PFSK-1 (cell line): ENCODE results near the gene PURA.

Experiments used
- FOXP2 ChIP-seq: optimal IDR thresholded peaks from 2 replicates; pipeline ENCODE3; 2011; ENCODE audit warnings: borderline replicate concordance, control low read depth, inconsistent platforms; ENCODE audit not compliant: insufficient read depth; ENCODE audit errors: extremely low read length, extremely low read depth
- POLR2AphosphoS5 ChIP-seq: IDR thresholded peaks from 2 replicates; pipeline ENCODE4 v1.6.1; 2012; ENCODE audit warnings: low read depth, mild to moderate bottlenecking, control low read depth, low read length, moderate library complexity
- SIN3A ChIP-seq: IDR thresholded peaks from 2 replicates; pipeline ENCODE4 v1.6.1; 2012; ENCODE audit warnings: mild to moderate bottlenecking, low read length, moderate library complexity, borderline replicate concordance; ENCODE audit not compliant: insufficient read depth
- TAF1 ChIP-seq: IDR thresholded peaks from 2 replicates; pipeline ENCODE4 v1.6.1; 2012; ENCODE audit warnings: low read length, control low read depth, borderline replicate concordance; ENCODE audit not compliant: insufficient read depth
- TF ChIP-seq, protein P1 (sequence below), 2 experiments: IDR thresholded peaks; 2 replicates each; pipeline versions ENCODE4 v1.6.1 to v1.8.0; 2011 to 2012; ENCODE audit warnings: low read depth in 2 of 2, low read length in 2 of 2, control low read depth in 1 of 2, inconsistent platforms in 1 of 2, mild to moderate bottlenecking in 1 of 2, moderate library complexity in 1 of 2; ENCODE audit not compliant: insufficient read depth in 1 of 2

Gene PURA

DNA sequence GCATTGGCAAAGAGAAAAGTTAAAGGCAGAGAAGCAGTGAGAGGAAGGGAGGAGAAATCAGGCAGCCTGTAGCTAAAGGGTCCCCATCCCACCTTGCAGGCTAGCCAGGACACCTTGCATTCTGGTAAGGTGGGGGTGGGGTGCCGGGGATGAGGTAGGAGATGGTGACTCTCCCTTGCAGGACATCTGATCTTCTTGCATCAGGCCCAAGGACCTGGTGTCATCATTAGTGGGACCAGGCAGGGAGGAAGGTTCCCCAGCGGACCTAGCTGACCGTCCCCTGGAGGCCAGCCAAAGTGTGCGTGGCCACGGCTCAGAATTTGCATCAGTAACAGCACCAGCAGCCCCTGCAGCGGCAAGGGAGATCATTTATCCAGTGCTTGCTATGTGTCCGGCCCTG is 39.3 kb downstream of the PURA start:
- no peak for TF ChIP-seq SIN3A
- no peak for TF ChIP-seq TAF1
- no peak for TF ChIP-seq FOXP2
- no peak for TF ChIP-seq POLR2AphosphoS5
- TF ChIP-seq, protein P1, sequence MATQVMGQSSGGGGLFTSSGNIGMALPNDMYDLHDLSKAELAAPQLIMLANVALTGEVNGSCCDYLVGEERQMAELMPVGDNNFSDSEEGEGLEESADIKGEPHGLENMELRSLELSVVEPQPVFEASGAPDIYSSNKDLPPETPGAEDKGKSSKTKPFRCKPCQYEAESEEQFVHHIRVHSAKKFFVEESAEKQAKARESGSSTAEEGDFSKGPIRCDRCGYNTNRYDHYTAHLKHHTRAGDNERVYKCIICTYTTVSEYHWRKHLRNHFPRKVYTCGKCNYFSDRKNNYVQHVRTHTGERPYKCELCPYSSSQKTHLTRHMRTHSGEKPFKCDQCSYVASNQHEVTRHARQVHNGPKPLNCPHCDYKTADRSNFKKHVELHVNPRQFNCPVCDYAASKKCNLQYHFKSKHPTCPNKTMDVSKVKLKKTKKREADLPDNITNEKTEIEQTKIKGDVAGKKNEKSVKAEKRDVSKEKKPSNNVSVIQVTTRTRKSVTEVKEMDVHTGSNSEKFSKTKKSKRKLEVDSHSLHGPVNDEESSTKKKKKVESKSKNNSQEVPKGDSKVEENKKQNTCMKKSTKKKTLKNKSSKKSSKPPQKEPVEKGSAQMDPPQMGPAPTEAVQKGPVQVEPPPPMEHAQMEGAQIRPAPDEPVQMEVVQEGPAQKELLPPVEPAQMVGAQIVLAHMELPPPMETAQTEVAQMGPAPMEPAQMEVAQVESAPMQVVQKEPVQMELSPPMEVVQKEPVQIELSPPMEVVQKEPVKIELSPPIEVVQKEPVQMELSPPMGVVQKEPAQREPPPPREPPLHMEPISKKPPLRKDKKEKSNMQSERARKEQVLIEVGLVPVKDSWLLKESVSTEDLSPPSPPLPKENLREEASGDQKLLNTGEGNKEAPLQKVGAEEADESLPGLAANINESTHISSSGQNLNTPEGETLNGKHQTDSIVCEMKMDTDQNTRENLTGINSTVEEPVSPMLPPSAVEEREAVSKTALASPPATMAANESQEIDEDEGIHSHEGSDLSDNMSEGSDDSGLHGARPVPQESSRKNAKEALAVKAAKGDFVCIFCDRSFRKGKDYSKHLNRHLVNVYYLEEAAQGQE (IDR thresholded peaks at IDR 0.05; ENCODE audit: insufficient read depth in 1 of 2, low read depth in 2 of 2, low read length in 2 of 2) = no peak

DNA sequence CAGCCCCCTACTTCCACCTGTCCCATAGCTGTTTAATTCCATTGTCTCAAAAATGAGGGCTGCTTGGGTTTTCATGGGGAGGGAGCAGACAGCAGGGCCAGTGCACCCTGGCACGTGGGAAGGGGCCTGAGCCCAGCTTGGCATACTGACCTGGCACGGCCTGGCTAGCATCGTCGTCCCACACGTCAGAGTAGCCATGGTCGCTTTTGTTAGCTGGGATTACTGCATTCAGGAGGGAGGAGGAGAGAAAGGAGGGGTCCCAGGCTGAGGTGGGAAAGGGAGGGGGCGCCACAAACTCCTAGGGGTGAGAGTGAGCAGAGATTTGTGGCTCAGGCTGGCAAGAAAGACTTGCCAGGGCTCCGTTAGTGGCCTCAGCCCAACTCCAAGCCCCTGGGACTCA is 40.0 kb downstream of the PURA start:
- no peak for TF ChIP-seq TAF1
- no peak for TF ChIP-seq POLR2AphosphoS5
- TF ChIP-seq, protein P1 (IDR thresholded peaks at IDR 0.05; ENCODE audit: insufficient read depth in 1 of 2, low read depth in 2 of 2, low read length in 2 of 2) = no peak
- no peak for TF ChIP-seq SIN3A
- no peak for TF ChIP-seq FOXP2

DNA sequence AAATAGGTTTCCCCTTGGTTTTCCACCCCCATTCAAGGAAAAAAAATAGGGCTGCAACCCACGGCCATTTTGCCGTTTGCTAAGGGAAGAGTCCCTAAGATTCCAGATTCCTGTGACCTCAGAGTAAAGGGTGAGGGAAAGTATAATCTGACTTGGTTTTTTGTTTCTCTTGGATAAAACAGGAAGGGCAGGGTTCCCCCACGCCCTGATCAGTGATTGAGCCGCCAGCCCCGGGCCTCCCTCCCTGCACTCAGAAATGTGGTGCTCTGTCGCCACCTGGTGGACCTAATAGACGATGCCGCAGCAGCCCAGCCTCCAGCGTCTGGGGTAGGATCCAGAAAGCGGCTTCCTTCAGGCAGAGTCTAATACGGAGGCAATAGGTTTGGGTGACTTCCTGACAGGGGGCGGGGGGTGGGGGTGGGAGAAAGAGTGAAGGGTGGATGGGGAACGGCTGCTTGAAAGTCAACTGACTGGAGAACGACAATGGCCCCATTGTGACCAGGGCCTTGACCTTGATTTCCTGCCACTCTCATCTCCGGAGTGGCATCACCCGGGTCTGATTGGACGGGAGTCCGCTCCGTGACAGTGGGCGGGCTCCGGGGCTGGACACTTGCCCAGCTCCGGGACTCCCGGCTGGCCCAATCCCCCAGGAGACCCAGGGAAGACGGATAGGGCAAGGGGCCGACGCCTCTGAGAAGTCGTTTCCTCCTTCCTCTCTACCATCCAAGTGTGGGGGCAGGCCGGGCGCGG is 43.3 kb downstream of the PURA start:
- no peak for TF ChIP-seq POLR2AphosphoS5
- TF ChIP-seq FOXP2 = peak; percentile 55
- TF ChIP-seq TAF1 = no peak
- TF ChIP-seq, protein P1 (IDR thresholded peaks at IDR 0.05; ENCODE audit: insufficient read depth in 1 of 2, low read depth in 2 of 2, low read length in 2 of 2) = 0 out of 4 replicates have a peak, but pooled peaks of 1 of the 2 experiments have one; percentile 15

- TF ChIP-seq, protein P1 (IDR thresholded peaks at IDR 0.05; ENCODE audit: insufficient read depth in 1 of 2, low read depth in 2 of 2, low read length in 2 of 2) = no peak
- no peak for TF ChIP-seq POLR2AphosphoS5
- no peak for TF ChIP-seq SIN3A
- TF ChIP-seq TAF1 = no peak
- TF ChIP-seq FOXP2 = no peak
Measured at GRCh38 chr5:140159014-140159927, 45.4 kb downstream of the PURA start.
